Measurements from ENCODE around the gene TMC8. TPM values are rescaled to one million over a fixed set of nuclear protein-coding genes. Genes with fewer than 3 reads are reported as not detected.
"Not testable (repeated sequence)": the region's sequence is repeated elsewhere in the genome, so short reads cannot be mapped to it uniquely, and the experiment has no call there.

TMC8 gene
- total RNA-seq, 2 experiments from 2014 or later, result 336 to 340 TPM

DNA sequence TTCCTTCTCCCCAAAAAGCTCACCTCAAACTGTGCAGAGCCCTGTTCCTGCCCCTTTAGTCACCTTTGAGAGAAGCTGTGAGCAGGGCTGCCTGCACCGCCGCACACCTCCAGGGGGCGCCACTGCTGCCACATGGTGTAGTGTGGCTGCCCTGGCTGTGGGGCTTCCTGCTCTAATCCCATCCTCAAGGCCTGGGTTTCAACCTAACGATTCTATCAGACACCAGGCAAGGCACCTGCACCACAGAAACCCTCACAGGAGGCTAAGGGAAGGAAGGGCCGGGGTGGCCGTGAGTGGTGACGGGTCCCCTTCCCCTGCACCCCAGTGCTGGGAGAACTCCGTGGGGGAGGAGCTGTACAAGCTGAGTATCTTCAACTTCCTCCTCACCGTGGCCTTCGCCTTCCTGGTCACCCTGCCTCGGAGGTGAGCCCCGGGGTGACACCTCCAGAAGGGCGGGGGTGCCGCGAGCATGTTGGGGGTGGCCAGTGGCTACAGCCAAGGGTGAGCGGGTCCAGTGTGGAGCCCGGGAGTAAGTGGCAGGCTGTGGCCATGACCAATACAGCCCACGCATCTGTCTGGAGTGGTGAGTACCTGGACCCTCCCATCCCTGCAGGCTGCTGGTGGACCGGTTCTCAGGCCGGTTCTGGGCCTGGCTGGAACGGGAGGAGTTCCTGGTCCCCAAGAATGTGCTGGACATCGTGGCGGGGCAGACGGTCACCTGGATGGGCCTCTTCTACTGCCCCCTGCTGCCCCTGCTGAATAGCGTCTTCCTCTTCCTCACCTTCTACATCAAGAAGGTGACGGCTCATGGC lies 7.0 kb downstream of the TMC8 start:
- POLR2A ChIA-PET, result interaction anchor here (0.8 to 14.8 kb wide), 9 partner anchors 13 to 256 kb away, joined by 3 to 380 read pairs (median 5); partner anchors contain the start of genes TMC6 and TMC8
- no peaks in the 10 kb centered on the region for H3K9me3 Mint-ChIP-seq
- H3K4me3 Mint-ChIP-seq, result peak overlapping the region; percentile 72
- peaks cover 38% of the 10 kb centered on the region for H3K36me3 Mint-ChIP-seq
- DNase-seq (peak; percentile 74), ATAC-seq (ENCODE audit: low read depth) (peak; percentile 26)
- H3K27me3 Mint-ChIP-seq, result no peaks in the 10 kb centered on the region
- peak overlapping the region; percentile 82 for H3K27ac Mint-ChIP-seq
- peaks cover 56% of the 10 kb centered on the region for H3K4me1 Mint-ChIP-seq

GRCh38 chr17:78138204-78139060 lies 7.9 kb downstream of the TMC8 start:
- Mint-ChIP-seq H3K27ac (peak overlapping the region; percentile 82), H3K4me3 (peak overlapping the region; percentile 39), H3K4me1 (peaks cover 56% of the 10 kb centered on the region), H3K27me3 (no peaks in the 10 kb centered on the region), H3K36me3 (peaks cover 34% of the 10 kb centered on the region), H3K9me3 (no peaks in the 10 kb centered on the region)
- POLR2A ChIA-PET, result interaction anchor here (0.8 to 14.8 kb wide), 8 partner anchors 14 to 257 kb away, joined by 3 to 380 read pairs (median 6); partner anchors contain the start of genes TMC6 and TMC8
- DNase-seq (no peak), ATAC-seq (ENCODE audit: low read depth) (no peak)

GRCh38 chr17:78139861-78140168 lies 9.2 kb downstream of the TMC8 start:
- H3K27ac Mint-ChIP-seq, result peak overlapping the region; percentile 68
- not testable (repeated sequence) for H3K27me3 Mint-ChIP-seq

DNA sequence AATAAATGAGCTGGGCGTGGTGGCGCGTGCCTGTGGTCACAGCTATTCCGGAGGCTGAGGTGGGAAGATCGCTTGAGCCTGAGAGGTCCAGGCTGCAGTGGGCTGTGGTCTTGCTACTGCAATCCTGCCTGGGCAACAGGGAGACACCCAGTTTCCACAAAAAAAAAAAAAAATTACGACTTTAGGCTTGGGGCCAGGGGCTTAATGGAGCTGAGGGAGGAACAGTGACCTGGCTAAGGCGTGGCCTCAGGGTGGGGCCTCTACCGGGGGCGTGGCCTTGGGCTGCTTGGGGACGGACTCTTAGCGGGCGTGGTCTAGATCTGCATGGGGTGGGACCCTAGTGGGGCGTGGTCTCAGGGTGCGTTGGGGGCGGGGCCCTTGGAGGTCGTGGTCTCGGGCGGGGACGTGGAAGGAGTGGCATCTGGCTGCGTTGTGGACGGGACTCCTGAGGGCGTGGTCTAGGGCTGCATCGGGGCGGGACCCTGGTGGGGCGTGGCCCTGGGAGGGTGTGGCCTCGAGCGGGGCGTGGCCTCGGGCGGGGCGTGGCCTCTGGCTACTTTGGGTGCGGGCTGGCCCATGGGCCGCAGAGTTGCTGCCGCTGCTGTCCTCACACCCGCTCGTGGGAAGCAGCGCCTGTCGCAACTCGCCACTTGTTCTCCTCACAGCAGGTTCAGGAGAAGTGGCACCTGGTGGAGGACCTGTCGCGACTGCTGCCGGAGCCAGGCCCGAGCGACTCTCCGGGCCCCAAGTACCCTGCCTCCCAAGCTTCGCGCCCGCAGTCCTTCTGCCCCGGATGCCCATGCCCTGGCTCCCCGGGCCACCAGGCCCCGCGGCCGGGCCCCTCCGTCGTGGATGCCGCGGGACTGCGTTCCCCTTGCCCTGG lies 9.8 kb downstream of the TMC8 start:
- Mint-ChIP-seq H3K9me3 (no peaks in the 10 kb centered on the region), H3K27ac (peak overlapping the region; percentile 68), H3K36me3 (peaks cover 20% of the 10 kb centered on the region), H3K27me3 (no peaks in the 10 kb centered on the region), H3K4me3 (peak overlapping the region; percentile 22), H3K4me1 (peaks cover 44% of the 10 kb centered on the region)
- DNase-seq, result peak; percentile 97
- POLR2A ChIA-PET, result interaction anchor here (0.5 to 14.8 kb wide), 12 partner anchors 11 to 1752 kb away, joined by 3 to 380 read pairs (median 4); partner anchors contain the start of genes TMC6, TMC8 and TNRC6C
- ATAC-seq (ENCODE audit: low read depth), result peak; percentile 73

More at GRCh38 chr17:78139861-78140168, 9.2 kb downstream of the TMC8 start:
- H3K36me3 Mint-ChIP-seq, result peaks cover 23% of the 10 kb centered on the region
- peak overlapping the region; percentile 22 for H3K4me3 Mint-ChIP-seq
- ATAC-seq (ENCODE audit: low read depth); DNase-seq; H3K9me3 Mint-ChIP-seq: not testable (repeated sequence)
- POLR2A ChIA-PET, result interaction anchor here (0.7 to 14.8 kb wide), 8 partner anchors 16 to 181 kb away, joined by 3 to 380 read pairs (median 4); partner anchors contain the start of genes TMC6, TMC8 and TNRC6C
- peaks cover 45% of the 10 kb centered on the region for H3K4me1 Mint-ChIP-seq

DNA sequence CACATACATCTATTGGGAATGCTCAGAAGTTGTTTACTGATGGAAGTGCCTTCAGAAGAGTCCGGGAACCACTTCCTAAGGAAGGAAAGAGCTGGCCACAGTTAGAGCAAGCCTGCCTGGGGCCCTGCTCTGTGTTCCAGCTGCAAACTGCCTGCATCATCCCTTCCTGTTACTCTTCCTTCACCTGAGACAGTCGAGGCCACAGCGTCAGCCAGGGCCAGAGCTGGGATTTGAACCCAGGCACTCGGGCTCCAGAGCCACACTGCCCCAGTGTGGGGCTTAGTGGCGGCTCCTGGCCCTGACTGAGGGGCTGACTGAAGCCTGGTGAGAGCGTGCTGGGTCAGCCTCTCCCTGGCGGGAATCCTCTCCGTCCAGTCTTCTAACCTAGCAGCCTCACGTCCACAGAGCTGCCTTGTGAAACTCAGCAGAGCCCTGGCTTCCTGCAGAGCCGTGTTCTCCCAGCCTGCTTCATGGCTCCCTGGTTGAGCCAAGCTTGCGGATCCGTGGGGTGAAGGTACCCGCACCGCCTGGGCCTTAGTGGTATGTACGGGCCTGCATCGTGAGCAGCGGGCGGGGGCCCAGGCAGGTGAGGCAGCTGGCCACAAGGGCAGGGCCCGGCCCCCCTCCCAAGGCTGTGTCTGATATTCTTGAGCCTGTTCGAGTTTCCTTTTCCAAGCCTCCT lies 11.0 kb downstream of the TMC8 start:
- Mint-ChIP-seq H3K36me3 (peaks cover 11% of the 10 kb centered on the region), H3K27ac (no peak overlapping the region), H3K4me1 (peaks cover 36% of the 10 kb centered on the region), H3K9me3 (no peaks in the 10 kb centered on the region), H3K4me3 (no peak overlapping the region), H3K27me3 (no peaks in the 10 kb centered on the region)
- POLR2A ChIA-PET, result interaction anchor here (0.8 to 14.8 kb wide), 7 partner anchors 7 to 28 kb away, joined by 3 to 380 read pairs (median 4); partner anchors contain the start of genes TMC6 and TMC8
- DNase-seq (no peak), ATAC-seq (ENCODE audit: low read depth) (no peak)

DNA sequence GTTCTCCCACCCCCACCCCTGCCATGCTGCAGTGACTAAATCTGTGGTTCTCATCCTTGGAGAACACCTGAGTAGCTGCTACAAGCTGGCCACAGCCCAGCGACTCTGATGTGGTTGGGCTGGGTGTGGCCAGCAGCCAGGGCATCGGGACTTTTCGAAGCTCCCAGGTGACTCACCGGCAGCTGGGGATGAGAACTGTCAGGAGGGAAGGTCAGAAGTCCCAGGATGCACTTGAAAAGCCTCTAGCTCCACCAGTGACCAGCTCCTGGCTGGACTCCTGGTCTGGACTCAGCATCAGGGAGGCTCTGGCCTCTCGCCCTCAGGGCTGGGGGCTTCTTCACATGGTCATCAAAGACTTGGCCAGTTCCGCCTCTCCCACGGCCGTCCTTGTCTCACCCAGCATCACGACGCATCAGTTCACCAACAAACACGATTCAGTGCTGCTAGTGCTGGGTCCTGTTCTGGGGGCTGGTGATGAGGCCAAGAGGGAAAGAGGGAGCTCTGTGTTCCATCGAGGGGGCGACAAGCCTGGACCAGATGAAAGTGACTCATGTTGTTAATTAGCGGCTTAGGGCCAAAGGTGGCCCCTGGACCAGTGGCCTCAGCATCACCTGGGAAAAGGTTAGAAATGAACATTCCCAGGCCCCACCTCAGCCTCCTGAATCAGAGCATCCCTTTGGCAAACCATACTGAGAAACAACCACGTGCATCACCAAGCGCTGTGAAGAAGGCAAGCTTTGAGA lies 11.7 kb downstream of the TMC8 start:
- H3K27me3 Mint-ChIP-seq, result no peaks in the 10 kb centered on the region
- DNase-seq (no peak), ATAC-seq (ENCODE audit: low read depth) (no peak)
- H3K27ac Mint-ChIP-seq, result peak overlapping the region; percentile 9
- H3K4me3 Mint-ChIP-seq, result no peak overlapping the region
- no peaks in the 10 kb centered on the region for H3K9me3 Mint-ChIP-seq
- peaks cover 10% of the 10 kb centered on the region for H3K36me3 Mint-ChIP-seq
- H3K4me1 Mint-ChIP-seq, result peaks cover 31% of the 10 kb centered on the region
- POLR2A ChIA-PET, result interaction anchor here (0.8 to 14.8 kb wide), 6 partner anchors 8 to 27 kb away, joined by 3 to 380 read pairs (median 4); partner anchors contain the start of genes TMC6 and TMC8

DNA sequence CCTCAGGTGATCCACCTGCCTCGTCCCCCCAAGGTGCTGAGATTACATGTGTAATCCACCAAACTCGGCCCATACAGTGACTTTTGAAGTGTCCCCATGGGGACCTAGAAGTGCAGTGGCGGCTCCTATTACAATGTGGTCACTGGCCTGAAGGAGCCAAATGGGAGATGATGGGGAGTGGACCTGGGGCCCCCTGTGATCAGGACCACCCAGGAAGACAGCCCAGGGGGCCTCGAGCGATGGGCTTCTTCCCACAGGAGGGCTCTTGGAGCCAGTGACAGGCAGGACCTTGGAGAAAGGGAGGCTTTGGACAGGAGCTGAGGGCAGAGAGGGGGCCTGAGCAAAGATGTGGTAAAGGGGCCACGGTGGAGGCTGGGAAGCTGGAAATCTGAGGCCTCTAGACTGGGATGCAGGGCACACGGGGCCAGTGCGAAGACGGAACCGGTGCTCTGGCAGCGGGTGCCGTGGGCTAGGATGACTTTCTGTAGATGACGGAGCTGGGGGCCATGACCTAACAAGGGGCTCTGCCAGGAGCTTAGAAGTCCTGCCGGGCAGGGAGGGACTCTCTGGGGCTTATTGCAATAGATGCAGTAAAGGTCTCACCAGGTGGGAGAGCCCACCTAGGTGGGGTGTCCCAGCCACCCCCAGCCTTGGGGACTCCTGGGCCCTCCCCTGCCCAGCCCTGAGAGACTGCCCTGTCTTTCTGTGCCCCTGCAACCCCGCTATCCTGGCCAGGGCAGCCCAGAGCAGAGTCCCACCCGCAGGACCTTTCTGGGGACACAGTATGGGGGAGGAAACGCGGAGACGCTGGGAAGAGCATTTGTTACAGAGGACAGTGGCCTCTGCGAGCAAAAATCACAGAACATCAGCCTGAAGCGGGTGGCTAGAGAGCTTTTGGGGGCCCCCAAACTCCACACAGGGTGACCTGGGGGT lies 12.9 kb downstream of the TMC8 start:
- peak overlapping the region; percentile 75 for H3K27ac Mint-ChIP-seq
- ATAC-seq (ENCODE audit: low read depth) (no peak), DNase-seq (no peak)
- H3K4me1 Mint-ChIP-seq, result peaks cover 29% of the 10 kb centered on the region
- POLR2A ChIA-PET, result interaction anchor here (0.6 to 14.8 kb wide), 4 partner anchors 9 to 1791 kb away, joined by 3 to 380 read pairs (median 8); partner anchors contain the start of genes TMC6 and TMC8
- no peaks in the 10 kb centered on the region for H3K9me3 Mint-ChIP-seq
- H3K36me3 Mint-ChIP-seq, result peaks cover 7% of the 10 kb centered on the region
- no peaks in the 10 kb centered on the region for H3K27me3 Mint-ChIP-seq
- H3K4me3 Mint-ChIP-seq, result no peak overlapping the region

DNA sequence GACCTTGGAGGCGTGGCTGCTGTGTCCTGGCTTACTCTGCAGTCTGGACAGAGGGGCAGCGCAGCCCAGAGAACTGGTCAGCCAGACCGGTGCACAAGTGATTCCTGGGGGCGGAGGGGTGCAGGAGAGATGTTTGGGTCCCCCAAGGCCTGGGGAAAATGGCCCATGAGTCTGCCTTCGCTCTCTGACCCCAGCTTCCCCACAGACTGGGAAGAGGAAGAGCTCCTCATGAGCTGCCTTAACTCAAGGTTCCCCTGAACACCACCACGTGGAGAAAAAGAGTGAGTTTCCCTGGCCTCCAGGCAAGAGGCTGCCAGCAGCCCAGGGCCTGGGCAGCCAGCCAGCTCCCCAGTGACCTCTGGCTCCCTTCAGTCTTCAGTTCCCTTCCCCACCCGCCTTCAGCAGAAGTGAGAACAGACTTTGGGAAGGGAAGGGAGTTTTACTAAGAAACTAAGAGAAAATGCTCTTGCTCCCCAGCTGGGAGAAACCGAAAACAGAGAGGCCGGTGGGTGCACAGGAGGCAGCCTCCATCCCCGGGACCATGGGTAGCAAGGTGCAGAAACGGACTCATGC lies 13.7 kb downstream of the TMC8 start:
- POLR2A ChIA-PET, result interaction anchor here (1.0 to 14.8 kb wide), 4 partner anchors 10 to 25 kb away, joined by 3 to 380 read pairs (median 8); partner anchors contain the start of genes TMC6 and TMC8
- Mint-ChIP-seq H3K36me3 (peaks cover 7% of the 10 kb centered on the region), H3K9me3 (no peaks in the 10 kb centered on the region), H3K4me1 (peaks cover 24% of the 10 kb centered on the region), H3K27ac (peak overlapping the region; percentile 75), H3K4me3 (no peak overlapping the region), H3K27me3 (no peaks in the 10 kb centered on the region)
- ATAC-seq (ENCODE audit: low read depth), result no peak
- no peak for DNase-seq

GRCh38 chr17:78144736-78145641 lies 14.4 kb downstream of the TMC8 start:
- DNase-seq (no peak), ATAC-seq (ENCODE audit: low read depth) (no peak)
- Mint-ChIP-seq H3K9me3 (no peaks in the 10 kb centered on the region), H3K27me3 (no peaks in the 10 kb centered on the region), H3K4me3 (no peak overlapping the region), H3K4me1 (peaks cover 20% of the 10 kb centered on the region), H3K36me3 (peaks cover 7% of the 10 kb centered on the region), H3K27ac (no peak overlapping the region)
- POLR2A ChIA-PET, result interaction anchor here (1.0 to 14.8 kb wide), 4 partner anchors 10 to 24 kb away, joined by 3 to 380 read pairs (median 8); partner anchors contain the start of genes TMC6 and TMC8
